Upper lobe of left lung (tissue), 6 donors: ENCODE measurements around the gene TBPL2. TPM values are rescaled to one million over a fixed set of nuclear protein-coding genes. Genes with fewer than 3 reads are reported as not detected.

Source experiments
- ATAC-seq, 2 donors: fragments of 200-7000 bp; cut with Tn5 transposase; one replicate each; pipeline ENCODE4 v1.9.1; 2022; ENCODE audit warnings: mild to moderate bottlenecking in 2 of 2, moderate library complexity in 2 of 2; ENCODE audit not compliant: low FRiP score in 2 of 2
- DNase-seq, 2 donors: peaks; one replicate each; pipeline ENCODE4 v3.0.0-alpha.2; 2019 to 2020
- H3K27ac ChIP-seq, 4 donors: fragments of 200-600 bp; sonication (generic); one replicate each; pipeline ENCODE4 v1.5.1; 2016 to 2019
- H3K27me3 ChIP-seq, 4 donors: fragments of 200-600 bp; sonication (generic); one replicate each; pipeline ENCODE4 v1.5.1; 2017 to 2019
- H3K36me3 ChIP-seq, 4 donors: fragments of 200-600 bp; sonication (generic); one replicate each; pipeline ENCODE4 v1.5.1; 2016 to 2019
- H3K4me1 ChIP-seq, 4 donors: fragments of 200-600 bp; sonication (generic); one replicate each; pipeline ENCODE4 v1.5.1; 2018 to 2019
- H3K4me3 ChIP-seq, 4 donors: fragments of 200-600 bp; sonication (generic); one replicate each; pipeline ENCODE4 v1.5.1; 2017 to 2019; ENCODE audit warnings: mild to moderate bottlenecking in 2 of 4, moderate library complexity in 1 of 4
- H3K9me3 ChIP-seq, 4 donors: fragments of 200-600 bp; sonication (generic); one replicate each; pipeline ENCODE4 v1.5.1; 2018 to 2019
- EP300 ChIP-seq, 4 donors: sonication (generic); formaldehyde crosslinking; IDR thresholded peaks; one replicate each; pipeline ENCODE4 v1.5.1; 2017; ENCODE audit warnings: antibody characterized with exemption in 4 of 4, control low read depth in 2 of 4
- POLR2A ChIP-seq, 4 donors: fragments of 450-650 bp; IDR thresholded peaks; one replicate each; pipeline ENCODE4 v1.5.1; 2016 to 2017; ENCODE audit warnings: antibody characterized with exemption in 4 of 4, mild to moderate bottlenecking in 2 of 4
- POLR2AphosphoS5 ChIP-seq, 2 donors: sonication (generic); formaldehyde crosslinking; IDR thresholded peaks; one replicate each; pipeline ENCODE4 v1.5.1; 2017; ENCODE audit warnings: antibody characterized with exemption in 2 of 2
- WGBS, 2 donors: methylation state at CpG; one replicate each; pipeline ENCODE4 v1.1.5; 2017 to 2018; 5-methylcytosine and 5-hydroxymethylcytosine counted together
- total RNA-seq, 6 donors: library from RNA; depleted of rRNA in 4 of 6; stranded (reverse); fragments of >200 nt in 4 of 6; gene quantifications; one replicate each; pipeline versions ENCODE4 v1.1.0 to v1.2.1, GENCODE V29; 2016 to 2021
- TF ChIP-seq, protein P1 (sequence below), 6 experiments: fragments of 450-650 bp in 4 of 6; fragments of 200-600 bp in 2 of 6; sonication (generic) in 2 of 6; IDR thresholded peaks; one replicate each; pipeline ENCODE4 v1.5.1; 2016 to 2019; ENCODE audit warnings: antibody characterized with exemption in 6 of 6
- donor health status: DM: no; HTN: no; CAD: no; lungs with moderate emphysema.
- donor health status: DM: no; HTN: yes; CAD: no; lungs with severe emphysema.

TBPL2 gene
- total RNA-seq, 6 donors from 2014 or later, result not detected

DNA sequence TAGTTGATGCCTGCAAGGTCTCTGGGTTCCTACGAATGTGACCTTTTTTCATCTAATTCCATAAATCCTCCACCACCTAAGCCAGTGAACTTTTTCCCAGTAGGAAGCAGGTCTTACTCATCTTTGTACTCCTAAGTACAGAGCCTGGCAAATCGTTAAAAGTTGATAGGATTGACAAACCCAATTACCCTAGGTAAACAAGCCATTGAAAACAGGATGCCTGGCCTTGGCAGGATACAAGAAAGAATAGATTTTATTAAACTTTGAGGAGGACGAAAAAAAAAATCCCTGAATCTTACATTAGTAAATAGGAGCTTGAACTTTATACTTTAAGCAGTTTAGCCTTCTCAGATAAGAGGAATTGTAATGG, 5.6 kb downstream of the TBPL2 start:
- H3K9me3 ChIP-seq, result no peaks in the 10 kb centered on the region
- ATAC-seq (no peak), DNase-seq (no peak)
- no peak overlapping the region for H3K4me3 ChIP-seq
- no peaks in the 10 kb centered on the region for H3K4me1 ChIP-seq
- TF ChIP-seq, protein P1, sequence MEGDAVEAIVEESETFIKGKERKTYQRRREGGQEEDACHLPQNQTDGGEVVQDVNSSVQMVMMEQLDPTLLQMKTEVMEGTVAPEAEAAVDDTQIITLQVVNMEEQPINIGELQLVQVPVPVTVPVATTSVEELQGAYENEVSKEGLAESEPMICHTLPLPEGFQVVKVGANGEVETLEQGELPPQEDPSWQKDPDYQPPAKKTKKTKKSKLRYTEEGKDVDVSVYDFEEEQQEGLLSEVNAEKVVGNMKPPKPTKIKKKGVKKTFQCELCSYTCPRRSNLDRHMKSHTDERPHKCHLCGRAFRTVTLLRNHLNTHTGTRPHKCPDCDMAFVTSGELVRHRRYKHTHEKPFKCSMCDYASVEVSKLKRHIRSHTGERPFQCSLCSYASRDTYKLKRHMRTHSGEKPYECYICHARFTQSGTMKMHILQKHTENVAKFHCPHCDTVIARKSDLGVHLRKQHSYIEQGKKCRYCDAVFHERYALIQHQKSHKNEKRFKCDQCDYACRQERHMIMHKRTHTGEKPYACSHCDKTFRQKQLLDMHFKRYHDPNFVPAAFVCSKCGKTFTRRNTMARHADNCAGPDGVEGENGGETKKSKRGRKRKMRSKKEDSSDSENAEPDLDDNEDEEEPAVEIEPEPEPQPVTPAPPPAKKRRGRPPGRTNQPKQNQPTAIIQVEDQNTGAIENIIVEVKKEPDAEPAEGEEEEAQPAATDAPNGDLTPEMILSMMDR (IDR thresholded peaks at IDR 0.05), result no peak
- no peaks in the 10 kb centered on the region for H3K27me3 ChIP-seq
- no peak overlapping the region for H3K27ac ChIP-seq
- WGBS, 2 donors, result 40 to 41% methylated on average over 3 of the region's 3 CpGs
- no peaks in the 10 kb centered on the region for H3K36me3 ChIP-seq

- no peak overlapping the region for H3K4me3 ChIP-seq
- H3K27ac ChIP-seq, result no peak overlapping the region
- DNase-seq (no peak), ATAC-seq (no peak)
- 51 to 67% methylated on average over 6 of the region's 6 CpGs for WGBS, 2 donors
- H3K9me3 ChIP-seq, result no peaks in the 10 kb centered on the region
- no peaks in the 10 kb centered on the region for H3K36me3 ChIP-seq
- H3K27me3 ChIP-seq, result no peaks in the 10 kb centered on the region
- no peaks in the 10 kb centered on the region for H3K4me1 ChIP-seq
- no peak for TF ChIP-seq POLR2AphosphoS5 (IDR thresholded peaks at IDR 0.05)
- TF ChIP-seq POLR2A (IDR thresholded peaks at IDR 0.05), result no peak
- TF ChIP-seq, protein P1 (IDR thresholded peaks at IDR 0.05), result no peak
- TF ChIP-seq EP300 (IDR thresholded peaks at IDR 0.05), result no peak
Measured at GRCh38 chr14:55433880-55434804, 6.3 kb downstream of the TBPL2 start.

DNA sequence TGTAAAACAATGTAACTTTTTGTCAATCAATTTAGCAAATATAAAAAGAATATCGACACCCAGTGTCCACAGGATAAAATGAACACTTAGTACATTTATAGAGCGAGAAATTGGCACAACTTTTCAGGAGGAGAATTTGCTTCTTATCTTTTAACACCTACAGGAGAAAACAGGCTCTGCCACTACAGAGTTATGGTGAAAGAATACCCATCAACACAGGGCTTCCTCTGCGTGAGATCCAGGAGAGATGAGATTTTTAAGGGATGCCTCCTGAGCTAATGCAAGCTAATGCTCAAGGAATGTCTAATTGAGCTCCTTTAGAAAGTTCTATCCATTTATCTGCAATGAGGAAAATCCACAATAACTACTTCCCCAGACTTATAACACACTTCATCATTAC, 7.8 kb downstream of the TBPL2 start:
- Histone ChIP-seq H3K4me3 (no peak overlapping the region), H3K9me3 (no peaks in the 10 kb centered on the region), H3K4me1 (no peaks in the 10 kb centered on the region), H3K27me3 (no peaks in the 10 kb centered on the region), H3K27ac (no peak overlapping the region), H3K36me3 (no peaks in the 10 kb centered on the region)
- 65 to 81% methylated on average over 3 of the region's 3 CpGs for WGBS, 2 donors
- DNase-seq (no peak), ATAC-seq (no peak)
- no peak for TF ChIP-seq POLR2A (IDR thresholded peaks at IDR 0.05)
- TF ChIP-seq POLR2AphosphoS5 (IDR thresholded peaks at IDR 0.05), result no peak
- TF ChIP-seq EP300 (IDR thresholded peaks at IDR 0.05), result no peak
- TF ChIP-seq, protein P1 (IDR thresholded peaks at IDR 0.05), result no peak

DNA sequence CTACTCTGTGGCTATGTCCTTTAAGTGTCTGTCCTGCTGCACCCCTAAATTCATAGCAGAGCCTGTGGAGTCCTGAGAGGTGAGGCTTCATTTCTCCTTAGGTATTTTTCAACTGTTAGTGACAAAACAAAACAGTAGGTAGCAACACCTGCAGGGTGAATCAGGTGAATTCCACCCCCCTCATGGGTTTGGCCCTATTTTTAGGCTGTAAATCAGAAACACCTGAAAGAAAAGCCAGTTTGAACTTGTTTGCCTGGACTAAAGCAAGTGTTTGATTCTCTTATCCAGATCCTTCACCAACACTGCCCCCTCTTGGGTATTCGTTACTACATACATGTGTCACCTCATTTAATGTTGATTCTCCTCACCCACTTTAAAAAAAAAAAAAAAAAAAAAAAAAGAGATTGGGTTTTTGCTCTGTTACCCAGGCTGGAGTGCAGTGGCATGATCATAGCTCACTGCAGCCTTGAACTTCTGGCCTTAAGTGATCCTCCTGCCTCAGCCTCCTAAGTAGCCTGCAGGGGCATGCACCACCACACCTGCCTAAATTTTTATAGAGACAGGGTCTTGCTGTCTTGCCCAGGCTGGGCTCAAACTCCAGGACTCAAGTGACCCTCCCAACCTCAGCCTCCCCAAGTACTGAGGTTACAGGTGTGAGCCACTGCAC, 10.3 kb downstream of the TBPL2 start:
- no peak overlapping the region for H3K4me3 ChIP-seq
- no peak for TF ChIP-seq POLR2AphosphoS5 (IDR thresholded peaks at IDR 0.05)
- TF ChIP-seq, protein P1 (IDR thresholded peaks at IDR 0.05), result peak in 4 of 6 experiments; percentile 16 to 44 (median 39)
- no peak for TF ChIP-seq POLR2A (IDR thresholded peaks at IDR 0.05)
- peak; percentile 68 to 82 for ATAC-seq
- DNase-seq, result peak in 1 of 2 donors; percentile 31
- WGBS, 2 donors, result 0 to 6% methylated on average over 1 of the region's 1 CpG
- H3K4me1 ChIP-seq, result no peaks in the 10 kb centered on the region
- H3K27me3 ChIP-seq, result no peaks in the 10 kb centered on the region
- H3K36me3 ChIP-seq, result no peaks in the 10 kb centered on the region
- no peaks in the 10 kb centered on the region for H3K9me3 ChIP-seq
- no peak overlapping the region for H3K27ac ChIP-seq
